Activated B cell treated with CpG ODN at 0.5 μM for 24 hours (primary cell): ENCODE results near the gene LLGL2. TPM values are rescaled to one million over a fixed set of nuclear protein-coding genes. Genes with fewer than 3 reads are reported as not detected.
A peak's percentile ranks its signal among the peaks of the same experiment; 100 is the strongest.

ENCODE experiments used
- ATAC-seq: fragments of 200-7000 bp; cut with Tn5 transposase; one replicate; pipeline ENCODE4 v1.10.0; 2021; ENCODE audit warnings: low read depth, mild to moderate bottlenecking, moderate library complexity
- CTCF ChIA-PET: fragments of 350-600 bp; sonication (Branson Sonifier 250); formaldehyde crosslinking; loops from one replicate; lab custom pipeline; 2021; ENCODE audit warnings: antibody characterized with exemption; lab: Charles Lee
- POLR2A ChIA-PET: fragments of 350-600 bp; sonication (Branson Sonifier 250); formaldehyde crosslinking; loops from one replicate; lab custom pipeline; 2021; ENCODE audit warnings: antibody characterized with exemption; lab: Charles Lee
- DNase-seq: peaks from one replicate; pipeline ENCODE4 v3.0.0; 2022
- H3K27ac Mint-ChIP-seq: one replicate; pipeline ENCODE4 v1.8.0; 2020; ENCODE audit warnings: mixed read lengths
- H3K27me3 Mint-ChIP-seq: one replicate; pipeline ENCODE4 v1.8.0; 2021; ENCODE audit warnings: mixed read lengths
- H3K36me3 Mint-ChIP-seq: one replicate; pipeline ENCODE4 v1.8.0; 2021; ENCODE audit warnings: low read depth, mixed read lengths
- H3K4me1 Mint-ChIP-seq: one replicate; pipeline ENCODE4 v1.8.0; 2021; ENCODE audit warnings: mixed read lengths
- H3K4me3 Mint-ChIP-seq: one replicate; pipeline ENCODE4 v1.8.0; 2020; ENCODE audit warnings: mild to moderate bottlenecking, mixed read lengths
- H3K9me3 Mint-ChIP-seq: one replicate; pipeline ENCODE4 v1.8.0; 2020; ENCODE audit warnings: mixed read lengths
- intact Hi-C: fragments of 100-400 bp; cut with micrococcal nuclease; formaldehyde crosslinking; loops from one replicate; pipeline ENCODE4 v1.15.1; 2024
- total RNA-seq: library from RNA; stranded (reverse); gene quantifications from 2 replicates; pipeline ENCODE4 v1.2.3, GENCODE V29; 2022
- TF ChIP-seq, protein P1 (sequence below): fragments of 200-600 bp; IDR thresholded peaks from one replicate; pipeline ENCODE4 v1.8.0; 2022; ENCODE audit warnings: antibody characterized with exemption, mild to moderate bottlenecking

Gene LLGL2
- total RNA-seq, 1 donor from 2014 or later = 29.9 TPM

DNA sequence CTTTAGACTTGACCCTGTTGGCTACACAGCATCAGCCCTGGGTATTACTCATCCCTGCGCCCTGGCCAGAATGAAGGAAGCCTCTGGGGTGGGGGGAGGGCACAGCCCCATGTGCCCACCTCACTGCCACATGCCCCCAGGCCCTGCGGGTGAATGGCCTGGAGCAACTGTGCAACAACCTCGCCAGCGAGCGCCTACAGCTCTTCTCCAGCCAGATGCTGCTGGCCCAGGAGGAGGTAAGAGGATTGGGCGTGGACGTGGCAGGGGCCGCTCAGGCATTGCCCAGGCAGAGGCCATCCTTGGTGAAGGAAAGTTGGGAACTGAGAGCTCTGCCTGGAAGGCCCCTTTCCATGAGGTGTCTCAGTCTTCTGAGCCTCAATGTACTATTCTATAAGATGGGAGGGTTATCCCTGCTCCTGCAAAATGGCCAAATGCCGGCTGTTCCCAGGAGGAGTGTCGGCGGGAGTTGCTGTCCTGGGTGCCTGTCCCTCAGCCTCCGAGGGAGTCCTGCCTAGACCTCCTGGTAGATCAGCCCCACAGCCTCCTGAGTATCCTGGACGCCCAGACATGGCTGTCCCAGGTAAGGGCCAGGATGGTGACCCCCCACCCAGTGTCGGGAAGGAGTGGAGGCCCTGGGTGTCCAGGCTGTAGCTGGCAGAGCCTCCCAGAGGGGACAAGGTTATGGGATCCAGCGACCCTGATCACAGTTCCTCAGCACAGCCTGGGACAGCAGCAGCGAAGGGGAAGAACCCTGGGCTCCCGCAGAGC is 71.0 kb downstream of the LLGL2 start:
- ATAC-seq (no peak), DNase-seq (no peak)
- no peaks in the 10 kb centered on the region for H3K4me1 Mint-ChIP-seq
- no peak overlapping the region for H3K27ac Mint-ChIP-seq
- ChIA-PET POLR2A (no interaction called here), CTCF (no interaction called here)
- no peak overlapping the region for H3K4me3 Mint-ChIP-seq
- TF ChIP-seq, protein P1, sequence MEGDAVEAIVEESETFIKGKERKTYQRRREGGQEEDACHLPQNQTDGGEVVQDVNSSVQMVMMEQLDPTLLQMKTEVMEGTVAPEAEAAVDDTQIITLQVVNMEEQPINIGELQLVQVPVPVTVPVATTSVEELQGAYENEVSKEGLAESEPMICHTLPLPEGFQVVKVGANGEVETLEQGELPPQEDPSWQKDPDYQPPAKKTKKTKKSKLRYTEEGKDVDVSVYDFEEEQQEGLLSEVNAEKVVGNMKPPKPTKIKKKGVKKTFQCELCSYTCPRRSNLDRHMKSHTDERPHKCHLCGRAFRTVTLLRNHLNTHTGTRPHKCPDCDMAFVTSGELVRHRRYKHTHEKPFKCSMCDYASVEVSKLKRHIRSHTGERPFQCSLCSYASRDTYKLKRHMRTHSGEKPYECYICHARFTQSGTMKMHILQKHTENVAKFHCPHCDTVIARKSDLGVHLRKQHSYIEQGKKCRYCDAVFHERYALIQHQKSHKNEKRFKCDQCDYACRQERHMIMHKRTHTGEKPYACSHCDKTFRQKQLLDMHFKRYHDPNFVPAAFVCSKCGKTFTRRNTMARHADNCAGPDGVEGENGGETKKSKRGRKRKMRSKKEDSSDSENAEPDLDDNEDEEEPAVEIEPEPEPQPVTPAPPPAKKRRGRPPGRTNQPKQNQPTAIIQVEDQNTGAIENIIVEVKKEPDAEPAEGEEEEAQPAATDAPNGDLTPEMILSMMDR = no peak
- H3K27me3 Mint-ChIP-seq = no peaks in the 10 kb centered on the region
- no peaks in the 10 kb centered on the region for H3K9me3 Mint-ChIP-seq
- peaks cover under 1% of the 10 kb centered on the region for H3K36me3 Mint-ChIP-seq
- intact Hi-C loops = no loop called here

DNA sequence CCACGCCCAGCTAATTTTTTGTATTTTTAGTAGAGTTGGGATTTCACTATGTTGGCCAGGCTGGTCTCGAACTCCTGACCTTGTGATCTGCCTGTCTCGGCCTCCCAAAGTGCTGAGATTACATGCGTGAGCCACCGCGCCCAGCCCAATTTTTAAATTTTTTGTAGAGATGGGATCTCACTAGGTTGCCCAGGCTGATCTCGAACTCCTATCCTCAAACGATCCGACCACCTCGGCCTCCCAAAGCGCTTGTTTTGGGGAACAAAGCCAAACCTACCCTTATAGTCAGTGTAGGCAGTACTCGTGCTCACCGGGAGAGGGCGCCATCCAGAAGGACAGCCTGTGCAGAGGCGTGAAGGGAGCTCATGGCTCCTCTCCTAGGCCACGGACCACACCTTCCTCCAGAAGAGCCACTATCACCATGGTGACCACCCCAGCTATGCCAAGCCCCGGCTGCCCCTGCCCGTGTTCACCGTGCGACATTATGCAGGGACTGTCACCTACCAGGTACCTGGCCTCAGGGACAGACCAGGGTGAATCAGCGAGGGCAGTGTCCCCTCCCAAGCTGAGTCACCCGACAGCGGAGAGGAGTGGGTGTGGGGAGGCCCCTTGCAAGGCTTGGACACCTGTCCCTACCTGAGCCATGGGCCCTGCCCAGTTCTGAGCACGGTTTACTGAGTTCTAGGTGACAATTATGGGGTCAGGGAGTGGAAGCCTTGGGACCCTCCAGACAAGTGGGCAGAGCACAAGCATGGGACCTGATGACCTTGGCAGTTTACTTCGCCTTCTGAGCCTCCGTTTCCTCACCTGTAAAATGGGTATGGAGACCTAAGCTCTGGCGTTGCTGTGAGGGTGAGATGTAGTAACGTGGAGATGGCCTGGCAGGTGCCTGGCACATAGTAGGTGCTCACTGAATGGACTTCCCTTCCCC is 75.8 kb downstream of the LLGL2 start:
- H3K27ac Mint-ChIP-seq = no peak overlapping the region
- intact Hi-C loops = loop anchor here (1.0 kb wide), 1 partner anchor 149 kb away; no protein-coding TSS in a partner anchor
- ATAC-seq = peak; percentile 87
- CTCF ChIA-PET = interaction anchor here (0.7 to 3.3 kb wide), 10 partner anchors 16 to 152 kb away, joined by 3 to 28 read pairs (median 4); no protein-coding TSS in a partner anchor
- no peaks in the 10 kb centered on the region for H3K4me1 Mint-ChIP-seq
- no peaks in the 10 kb centered on the region for H3K9me3 Mint-ChIP-seq
- no peaks in the 10 kb centered on the region for H3K27me3 Mint-ChIP-seq
- no peak overlapping the region for H3K4me3 Mint-ChIP-seq
- no peaks in the 10 kb centered on the region for H3K36me3 Mint-ChIP-seq
- TF ChIP-seq, protein P1 = no peak
- peak; percentile 51 for DNase-seq
- POLR2A ChIA-PET = interaction anchor here (0.7 kb wide), 1 partner anchor 148 kb away, joined by 3 read pairs; no protein-coding TSS in a partner anchor

DNA sequence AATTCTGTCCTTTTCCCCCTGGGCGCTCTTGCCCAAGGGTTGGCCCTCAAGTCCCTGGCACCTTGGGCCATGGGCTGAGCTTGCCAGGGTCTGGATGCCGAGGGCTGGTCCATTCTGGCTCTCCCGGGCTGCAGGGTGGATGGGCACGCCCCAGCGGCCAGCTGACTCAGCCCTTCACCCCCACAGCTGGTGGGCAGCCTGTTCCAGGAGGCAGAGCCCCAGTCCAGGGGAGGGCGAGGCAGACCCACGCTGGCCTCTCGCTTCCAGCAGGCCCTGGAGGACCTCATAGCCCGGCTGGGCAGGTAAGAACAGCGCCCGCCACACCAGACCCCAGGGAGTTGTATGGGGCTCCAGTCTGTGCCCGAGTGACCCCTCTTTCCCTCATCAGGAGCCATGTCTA is 77.1 kb downstream of the LLGL2 start:
- Mint-ChIP-seq H3K36me3 (peaks cover 4% of the 10 kb centered on the region), H3K27me3 (no peaks in the 10 kb centered on the region), H3K4me1 (no peaks in the 10 kb centered on the region), H3K4me3 (no peak overlapping the region), H3K27ac (no peak overlapping the region), H3K9me3 (no peaks in the 10 kb centered on the region)
- TF ChIP-seq, protein P1 = no peak
- ChIA-PET POLR2A (interaction anchor here (0.7 kb wide), 1 partner anchor 147 kb away, joined by 3 read pairs; no protein-coding TSS in a partner anchor), CTCF (interaction anchor here (0.9 to 2.8 kb wide), 4 partner anchors 15 to 151 kb away, joined by 4 to 11 read pairs (median 6); partner anchors contain the start of gene SMIM5)
- DNase-seq (no peak), ATAC-seq (no peak)
- intact Hi-C loops = no loop called here

DNA sequence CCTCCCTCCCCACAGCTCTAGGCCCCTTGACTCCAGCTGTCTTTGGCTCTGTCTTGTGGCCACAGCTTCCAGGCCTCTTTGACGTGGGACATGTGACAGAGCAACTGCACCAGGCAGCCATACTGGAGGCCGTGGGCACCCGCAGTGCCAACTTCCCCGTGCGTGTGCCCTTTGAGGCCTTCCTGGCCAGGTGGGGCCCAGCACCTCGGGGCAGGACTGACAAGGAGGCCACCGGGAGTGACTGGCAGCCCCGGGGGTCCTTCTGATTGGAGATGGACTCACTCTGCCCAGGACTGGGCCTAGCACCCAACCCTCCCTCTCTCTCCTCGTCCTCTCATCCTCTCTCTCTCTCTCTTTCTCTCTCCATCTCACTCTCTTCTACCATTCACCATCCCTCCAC is 77.6 kb downstream of the LLGL2 start:
- intact Hi-C loops = no loop called here
- TF ChIP-seq, protein P1 = no peak
- H3K27ac Mint-ChIP-seq = no peak overlapping the region
- no peak for ATAC-seq
- H3K27me3 Mint-ChIP-seq = no peaks in the 10 kb centered on the region
- H3K9me3 Mint-ChIP-seq = no peaks in the 10 kb centered on the region
- POLR2A ChIA-PET = interaction anchor here (1.1 kb wide), 1 partner anchor 13 kb away, joined by 4 read pairs; no protein-coding TSS in a partner anchor
- no peaks in the 10 kb centered on the region for H3K4me1 Mint-ChIP-seq
- H3K4me3 Mint-ChIP-seq = no peak overlapping the region
- H3K36me3 Mint-ChIP-seq = peaks cover 4% of the 10 kb centered on the region
- CTCF ChIA-PET = interaction anchor here (0.9 to 2.8 kb wide), 3 partner anchors 31 to 151 kb away, joined by 4 to 11 read pairs (median 6); partner anchors contain the start of gene SMIM5
- DNase-seq = no peak
